GM13977 (cell line): Measurements from ENCODE around the gene STBD1.

Experiments
- DNase-seq: peaks from one replicate; pipeline ENCODE4 v3.0.0; 2012; ENCODE audit warnings: low spot score
- CTCF ChIP-seq: IDR thresholded peaks from 2 replicates; pipeline ENCODE4 v1.5.1; 2012; ENCODE audit warnings: mild to moderate bottlenecking, control low read depth; ENCODE audit not compliant: insufficient read depth; ENCODE audit errors: extremely low read depth, missing control alignments
- in situ Hi-C: fragments of 300-500 bp; cut with MboI; formaldehyde crosslinking; loops from one replicate; pipeline ENCODE4 v1.12.0; 2022; ENCODE audit warnings: low sequenced_read_pairs, low pct_unique_long_range_greater_than_20kb, mixed read lengths, inconsistent platforms; ENCODE audit not compliant: unreplicated experiment

The STBD1 gene

GRCh38 chr4:76334885-76335284, 28.4 kb downstream of the STBD1 start:
- no peak for DNase-seq
- no peak for TF ChIP-seq CTCF
- in situ Hi-C loops, result no loop called here

DNA sequence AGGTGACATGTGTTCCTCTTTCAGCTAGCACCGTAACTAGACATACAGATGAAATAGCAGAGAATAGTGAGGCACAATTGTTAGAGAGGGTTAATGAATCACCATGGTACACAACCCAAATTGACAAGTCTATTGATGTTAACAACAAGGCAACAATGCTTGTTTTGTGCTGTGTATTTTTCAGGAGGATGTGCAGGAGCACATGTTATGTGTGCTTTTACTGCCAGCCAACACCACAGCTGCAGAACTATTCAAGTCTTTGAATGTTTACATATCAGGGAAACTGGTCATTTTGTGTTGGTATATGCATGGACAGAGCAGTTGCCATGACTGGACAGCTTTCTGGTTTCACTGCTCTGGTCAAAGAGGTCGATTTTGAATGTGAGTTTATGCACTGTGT, 32.8 kb downstream of the STBD1 start:
- DNase-seq, result no peak
- in situ Hi-C loops, result no loop called here
- TF ChIP-seq CTCF, result no peak

- in situ Hi-C loops, result no loop called here
- no peak for DNase-seq
- TF ChIP-seq CTCF, result no peak
These were observed 34.5 kb downstream of the STBD1 start for GRCh38 chr4:76341063-76341462.

- TF ChIP-seq CTCF, result no peak
- DNase-seq, result no peak
- in situ Hi-C loops, result no loop called here
These were observed 35.7 kb downstream of the STBD1 start for GRCh38 chr4:76342191-76342590.

DNA sequence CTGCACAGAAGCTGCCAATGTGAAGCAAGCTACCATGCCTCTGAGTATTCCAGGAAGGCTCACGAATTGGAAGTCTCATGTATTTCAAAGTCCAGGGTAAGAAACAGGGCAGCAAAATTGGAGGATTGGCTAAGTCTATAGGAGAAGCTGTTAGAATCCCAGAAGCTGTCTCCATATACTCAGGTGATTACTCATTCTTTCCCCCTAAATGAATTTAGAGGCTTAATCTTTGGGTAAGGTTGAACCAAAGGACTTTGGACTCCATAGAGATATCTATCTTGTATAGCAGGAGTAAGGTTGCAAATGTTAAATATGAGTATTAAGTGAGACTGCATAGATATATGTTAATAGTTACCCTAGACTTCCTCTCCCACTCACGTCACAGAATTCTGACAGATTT, 36.3 kb downstream of the STBD1 start:
- TF ChIP-seq CTCF, result no peak
- in situ Hi-C loops, result no loop called here
- DNase-seq, result no peak

DNA sequence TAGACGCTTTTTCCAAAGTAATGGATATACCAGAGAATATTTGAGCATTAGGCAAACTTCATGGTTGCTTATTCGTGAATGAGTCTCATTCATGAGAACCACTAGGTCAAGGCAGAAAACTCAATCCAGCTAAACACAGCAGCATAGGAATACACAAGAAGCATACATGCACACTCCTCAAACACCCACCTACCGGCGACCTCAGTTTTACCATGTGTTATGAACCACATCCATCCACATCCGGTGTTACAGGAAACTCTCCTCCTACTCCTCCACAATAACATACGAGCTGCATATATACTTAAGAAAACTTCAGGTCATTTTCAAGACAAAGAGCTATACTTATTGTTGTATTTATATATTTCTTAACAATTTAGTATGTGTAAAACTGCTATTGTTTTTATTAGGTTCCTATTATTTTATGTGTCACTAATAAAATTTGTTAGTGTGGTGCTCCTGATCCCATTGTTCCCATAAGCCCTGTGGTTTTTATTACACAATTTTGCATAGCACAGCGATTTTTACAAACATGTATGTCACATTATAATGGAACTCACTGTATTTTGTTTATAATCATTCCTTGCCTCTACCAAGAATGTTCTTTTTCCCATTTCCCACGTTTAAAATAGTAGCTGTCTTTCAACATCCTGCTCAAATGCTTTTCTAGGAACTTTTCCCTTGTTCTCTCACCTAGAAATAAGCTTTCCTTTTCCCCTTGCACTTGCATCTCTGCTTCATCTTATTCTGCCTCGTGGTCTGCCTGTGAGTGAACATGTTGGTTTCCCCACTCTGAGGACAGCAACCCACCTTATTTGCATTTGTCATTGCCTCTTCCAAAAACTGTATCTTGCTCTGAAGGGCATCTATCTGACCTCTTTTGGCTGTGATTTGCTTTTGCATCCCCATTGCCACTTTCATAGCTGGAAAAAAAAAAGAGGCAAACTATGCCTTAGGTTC, 48.3 kb downstream of the STBD1 start:
- DNase-seq, result no peak
- in situ Hi-C loops, result no loop called here
- TF ChIP-seq CTCF, result no peak
